NCI-H748 (cell line): ENCODE data around the gene AIF1L.

ENCODE experiments used
- DNase-seq: peaks from one replicate; lab custom pipeline; 2025; ENCODE audit not compliant: unreplicated experiment; lab: John Stamatoyannopoulos, UW

Gene AIF1L

GRCh38 chr9:131161585-131161984, 65.3 kb downstream of the AIF1L start:
- no peak for DNase-seq

- DNase-seq = no peak
Observed at GRCh38 chr9:131162886-131163285, 66.6 kb downstream of the AIF1L start.

- DNase-seq = no peak
Observed at GRCh38 chr9:131165523-131165922, 69.2 kb downstream of the AIF1L start.

- no peak for DNase-seq
Observed at GRCh38 chr9:131167146-131167692, 70.9 kb downstream of the AIF1L start.

GRCh38 chr9:131167936-131168335, 71.6 kb downstream of the AIF1L start:
- no peak for DNase-seq

GRCh38 chr9:131169563-131170240, 73.4 kb downstream of the AIF1L start:
- DNase-seq = no peak
